ENCODE measurements around the gene FNIP2. TPM values are rescaled to one million over a fixed set of nuclear protein-coding genes. Genes with fewer than 3 reads are reported as not detected.
A peak's percentile ranks its signal among the peaks of the same experiment; 100 is the strongest.

FNIP2 gene
- total and polyA plus RNA-seq, 3 donors from 2014 or later: 23.5 to 28.4 (median 25.0) TPM

DNA sequence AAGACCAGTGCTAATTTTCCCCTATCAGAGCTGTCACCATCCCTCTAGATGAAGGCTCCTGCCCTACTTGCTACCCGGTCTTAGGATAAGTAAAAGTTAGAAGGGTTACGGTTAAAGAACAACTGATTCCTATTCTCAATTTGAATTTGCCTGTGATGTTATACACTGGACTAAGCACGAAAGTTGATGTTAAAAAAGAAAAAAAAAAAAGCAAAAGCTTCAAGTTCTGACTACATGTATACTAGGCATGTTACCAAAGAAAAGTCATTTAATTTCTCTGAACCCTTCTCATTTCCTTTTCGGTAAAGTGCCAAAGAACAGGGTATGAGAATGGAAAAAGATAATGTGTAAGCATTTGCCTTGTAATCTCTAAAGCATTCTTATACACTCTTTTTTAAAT is 44.2 kb upstream of the FNIP2 start:
- Histone ChIP-seq H3K9me3 (no peaks in the 10 kb centered on the region), H3K27ac (no peak overlapping the region), H3K27me3 (no peaks in the 10 kb centered on the region), H3K36me3 (ENCODE audit: low read depth, missing control alignments) (no peaks in the 10 kb centered on the region), H3K4me1 (peaks cover 6% of the 10 kb centered on the region), H3K4me3 (no peak overlapping the region)
- intact Hi-C loops (cut with DNase I; ENCODE audit: low total_unique reads): loop anchor here (5.0 kb wide), 1 partner anchor 128 kb away; no protein-coding TSS in a partner anchor
- TF ChIP-seq CTCF (IDR thresholded peaks at IDR 0.05): no peak
- TF ChIP-seq POLR2A (IDR thresholded peaks at IDR 0.05): no peak
- 72 to 80% methylated on average over 4 of the region's 4 CpGs for WGBS, 2 donors
- no peak for DNase-seq

DNA sequence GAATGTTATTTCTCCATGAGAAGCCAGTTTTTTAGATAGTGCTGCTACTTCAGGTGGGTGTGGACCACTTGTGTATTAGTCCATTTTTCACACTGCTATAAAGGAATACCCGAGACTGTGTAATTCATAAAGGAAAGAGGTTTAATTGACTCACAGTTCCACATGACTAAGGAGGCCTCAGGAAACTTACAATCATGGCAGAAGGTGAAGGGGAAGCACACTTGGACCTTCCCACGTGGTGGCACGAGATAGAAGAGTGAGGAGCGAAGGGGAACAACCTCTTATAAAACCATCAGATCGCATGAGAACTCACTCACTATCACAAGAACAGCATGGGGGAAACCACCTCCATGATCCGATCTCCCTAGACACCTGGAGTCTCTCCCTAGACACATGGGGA is 42.2 kb upstream of the FNIP2 start:
- DNase-seq: no peak
- peaks cover 6% of the 10 kb centered on the region for H3K4me1 ChIP-seq
- H3K36me3 ChIP-seq (ENCODE audit: low read depth, missing control alignments): no peaks in the 10 kb centered on the region
- no peak overlapping the region for H3K27ac ChIP-seq
- no peaks in the 10 kb centered on the region for H3K27me3 ChIP-seq
- no peaks in the 10 kb centered on the region for H3K9me3 ChIP-seq
- no peak overlapping the region for H3K4me3 ChIP-seq
- intact Hi-C loops (cut with DNase I; ENCODE audit: low total_unique reads): loop anchor here (5.0 kb wide), 1 partner anchor 126 kb away; no protein-coding TSS in a partner anchor
- TF ChIP-seq CTCF (IDR thresholded peaks at IDR 0.05) (no peak), POLR2A (IDR thresholded peaks at IDR 0.05) (no peak)
- 78 to 84% methylated on average over 6 of the region's 6 CpGs for WGBS, 2 donors

DNA sequence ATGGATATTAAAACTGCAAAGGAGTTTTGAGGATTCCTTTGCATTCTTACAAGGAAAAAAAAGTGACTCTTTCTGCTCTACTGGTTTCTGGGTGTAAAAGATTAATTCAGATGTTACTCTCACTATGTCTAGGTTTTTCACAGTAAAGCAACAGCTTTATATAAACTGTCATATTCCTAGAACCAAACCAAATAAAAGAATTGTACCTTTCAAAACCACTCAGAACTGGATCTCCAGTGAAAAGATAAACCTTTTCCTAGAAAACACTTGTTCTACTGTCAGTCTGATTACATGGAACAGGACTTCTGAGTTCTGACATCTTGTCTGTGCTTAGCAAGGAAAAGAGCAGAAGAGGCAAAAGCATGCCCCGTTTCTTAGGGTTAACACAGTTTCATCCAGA is 40.6 kb upstream of the FNIP2 start:
- Histone ChIP-seq H3K27me3 (no peaks in the 10 kb centered on the region), H3K27ac (no peak overlapping the region), H3K4me1 (no peaks in the 10 kb centered on the region), H3K4me3 (no peak overlapping the region), H3K9me3 (no peaks in the 10 kb centered on the region), H3K36me3 (ENCODE audit: low read depth, missing control alignments) (no peaks in the 10 kb centered on the region)
- TF ChIP-seq POLR2A (IDR thresholded peaks at IDR 0.05) (no peak), CTCF (IDR thresholded peaks at IDR 0.05) (no peak)
- intact Hi-C loops (cut with DNase I; ENCODE audit: low total_unique reads): loop anchor here (5.0 kb wide), 1 partner anchor 124 kb away; no protein-coding TSS in a partner anchor
- WGBS, 2 donors: 63 to 64% methylated on average over 1 of the region's 1 CpG
- DNase-seq: no peak

DNA sequence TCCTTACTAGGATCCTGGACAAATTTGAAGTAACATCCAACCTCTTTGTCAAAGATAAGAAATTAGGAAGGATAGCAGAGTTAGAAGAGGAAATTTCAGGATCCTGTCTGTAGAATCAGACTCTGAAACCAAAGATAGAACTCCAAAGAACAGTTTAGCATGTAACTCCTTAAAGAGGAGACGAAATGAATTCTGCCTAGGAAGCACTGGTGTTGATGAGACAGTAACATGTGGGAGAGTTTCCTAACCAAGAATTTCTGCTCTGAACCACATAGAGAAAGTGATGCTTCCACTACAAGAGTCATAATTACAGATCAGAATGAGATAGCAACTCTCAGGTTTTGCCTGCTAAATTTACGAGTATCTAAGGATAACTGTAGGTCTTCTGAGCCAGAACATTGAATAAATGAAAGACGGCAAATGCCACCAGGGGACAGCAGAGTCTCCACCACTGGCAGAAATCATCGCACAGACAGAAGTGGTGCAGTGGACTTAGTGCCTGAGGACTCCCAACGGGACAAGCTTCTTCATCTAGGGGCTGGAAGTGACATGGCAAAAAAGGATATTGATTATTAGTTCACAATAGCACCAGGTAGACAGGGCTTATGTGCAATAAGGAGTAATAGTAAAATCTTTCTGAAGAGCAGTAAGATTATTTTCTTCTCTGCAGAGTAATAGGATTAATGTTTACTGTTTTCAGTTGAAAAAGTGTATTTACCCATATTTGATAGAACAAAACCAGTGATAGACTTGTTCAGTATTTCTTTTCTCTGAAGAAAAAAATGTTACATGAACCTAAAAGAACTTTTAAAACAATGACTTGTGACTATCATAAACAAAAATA is 38.9 kb upstream of the FNIP2 start:
- TF ChIP-seq POLR2A (IDR thresholded peaks at IDR 0.05) (no peak), CTCF (IDR thresholded peaks at IDR 0.05) (peak; percentile 53 to 80 (median 79))
- H3K36me3 ChIP-seq (ENCODE audit: low read depth, missing control alignments): no peaks in the 10 kb centered on the region
- DNase-seq: peak; percentile 77
- no peak overlapping the region for H3K27ac ChIP-seq
- 30 to 31% methylated on average over 5 of the region's 5 CpGs for WGBS, 2 donors
- H3K4me1 ChIP-seq: no peaks in the 10 kb centered on the region
- no peaks in the 10 kb centered on the region for H3K9me3 ChIP-seq
- no peak overlapping the region for H3K4me3 ChIP-seq
- intact Hi-C loops (cut with DNase I; ENCODE audit: low total_unique reads): loop anchor here (5.0 kb wide), 1 partner anchor 122 kb away; no protein-coding TSS in a partner anchor
- no peaks in the 10 kb centered on the region for H3K27me3 ChIP-seq

Measured in testis (tissue), 3 donors.